HG03565 (cell line): ENCODE measurements around the gene CD7.
"Not testable (repeated sequence)": the region's sequence is repeated elsewhere in the genome, so short reads cannot be mapped to it uniquely, and the experiment has no call there.

Experiments used
- ATAC-seq: cut with Tn5 transposase; IDR thresholded peaks from one replicate; pipeline ENCODE4 v1.9.1; 2021; ENCODE audit warnings: mild to moderate bottlenecking, moderate library complexity; ENCODE audit not compliant: unreplicated experiment

Gene CD7

GRCh38 chr17:82347994-82348393 is 30.6 kb upstream of the CD7 start:
- not testable (repeated sequence) for ATAC-seq

DNA sequence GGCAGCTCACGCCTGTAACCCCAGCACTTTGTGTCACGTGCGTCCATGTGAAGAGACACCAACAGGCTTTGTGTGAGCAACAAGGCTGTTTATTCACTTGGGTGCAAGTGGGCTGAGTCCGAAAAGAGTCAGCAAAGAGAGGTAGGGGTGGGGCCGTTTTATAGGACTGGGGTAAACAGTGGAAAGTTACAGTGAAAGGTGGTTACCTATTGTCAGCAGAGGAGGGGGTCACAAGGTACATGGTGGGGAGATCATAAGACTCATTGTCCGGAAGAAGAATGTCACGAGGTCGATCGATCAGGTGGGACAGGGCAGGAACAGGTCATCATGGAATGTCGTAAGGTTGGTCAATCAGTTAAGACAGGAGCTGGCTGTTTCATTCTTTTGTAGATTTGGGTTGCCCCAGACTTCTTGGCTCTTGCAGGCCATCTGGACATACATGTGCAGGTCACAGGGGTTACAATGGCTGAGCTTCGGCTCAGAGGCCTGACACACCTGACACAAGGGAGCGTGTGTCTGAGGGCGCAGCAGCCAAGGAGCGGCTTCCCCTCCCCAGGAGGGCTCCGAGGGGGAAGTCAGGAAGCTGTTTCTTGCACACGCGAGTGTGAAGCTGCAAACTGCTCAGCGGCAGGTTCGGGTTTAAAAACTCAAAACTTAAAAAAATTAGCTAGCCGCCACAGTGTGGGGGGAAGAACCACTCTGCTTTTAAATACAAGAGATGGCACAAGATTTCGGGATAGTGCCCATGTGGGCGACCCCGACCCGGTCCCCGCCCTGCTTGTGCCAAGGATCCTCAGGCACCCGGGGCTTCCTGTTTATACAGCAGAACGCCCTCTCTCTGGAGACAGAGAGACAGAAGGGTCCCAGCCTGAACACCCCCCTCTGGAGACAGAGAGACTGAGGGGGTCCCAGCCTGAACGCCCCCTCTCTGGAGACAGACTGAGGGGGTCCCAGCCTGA is 29.2 kb upstream of the CD7 start:
- no peak for ATAC-seq

DNA sequence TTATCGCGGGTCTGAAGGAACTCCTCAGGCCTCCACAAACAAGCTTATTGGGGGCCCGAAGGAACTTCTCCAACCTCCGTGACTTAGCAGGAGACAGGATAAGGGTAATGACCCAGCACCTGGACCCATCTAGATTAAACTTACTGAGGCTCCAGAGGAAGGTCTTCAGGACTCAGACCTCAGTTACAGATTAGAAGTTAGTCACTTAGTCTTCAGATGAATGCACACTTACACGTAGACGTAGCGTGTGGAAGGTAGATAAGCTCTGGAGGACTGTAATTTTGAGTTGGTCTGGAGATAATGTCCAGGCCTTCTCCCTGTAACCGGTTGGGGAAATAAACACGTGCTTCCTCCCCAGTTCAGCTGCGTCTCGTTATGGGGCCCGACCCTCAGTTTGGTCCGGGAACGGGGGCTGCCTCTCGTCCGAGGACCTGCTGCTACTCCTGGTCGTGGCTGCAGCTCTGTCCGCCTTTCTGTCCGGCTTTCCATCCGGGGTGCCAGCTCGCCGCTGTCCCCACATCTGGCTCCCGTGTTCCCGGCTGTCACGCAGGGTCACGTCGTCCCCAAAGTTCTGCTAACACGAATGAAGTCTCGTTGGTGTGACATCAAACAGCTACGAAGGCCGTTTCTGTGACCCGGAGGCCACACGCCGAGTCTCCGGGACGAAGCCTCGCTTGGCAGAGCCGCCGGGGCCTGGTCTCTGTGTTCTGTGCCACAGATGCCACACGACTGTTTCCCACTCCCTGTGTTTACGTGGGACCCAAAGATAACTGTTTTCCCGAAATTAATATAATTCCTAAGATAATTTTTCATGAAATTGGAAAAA is 28.0 kb upstream of the CD7 start:
- no peak for ATAC-seq

- no peak for ATAC-seq
Observed at GRCh38 chr17:82344175-82344907, 26.9 kb upstream of the CD7 start.

GRCh38 chr17:82343560-82343959 is 26.2 kb upstream of the CD7 start:
- no peak for ATAC-seq

- no peak for ATAC-seq
Observed at GRCh38 chr17:82342361-82343079, 25.1 kb upstream of the CD7 start.

- no peak for ATAC-seq
Observed at GRCh38 chr17:82339634-82340580, 22.5 kb upstream of the CD7 start.

DNA sequence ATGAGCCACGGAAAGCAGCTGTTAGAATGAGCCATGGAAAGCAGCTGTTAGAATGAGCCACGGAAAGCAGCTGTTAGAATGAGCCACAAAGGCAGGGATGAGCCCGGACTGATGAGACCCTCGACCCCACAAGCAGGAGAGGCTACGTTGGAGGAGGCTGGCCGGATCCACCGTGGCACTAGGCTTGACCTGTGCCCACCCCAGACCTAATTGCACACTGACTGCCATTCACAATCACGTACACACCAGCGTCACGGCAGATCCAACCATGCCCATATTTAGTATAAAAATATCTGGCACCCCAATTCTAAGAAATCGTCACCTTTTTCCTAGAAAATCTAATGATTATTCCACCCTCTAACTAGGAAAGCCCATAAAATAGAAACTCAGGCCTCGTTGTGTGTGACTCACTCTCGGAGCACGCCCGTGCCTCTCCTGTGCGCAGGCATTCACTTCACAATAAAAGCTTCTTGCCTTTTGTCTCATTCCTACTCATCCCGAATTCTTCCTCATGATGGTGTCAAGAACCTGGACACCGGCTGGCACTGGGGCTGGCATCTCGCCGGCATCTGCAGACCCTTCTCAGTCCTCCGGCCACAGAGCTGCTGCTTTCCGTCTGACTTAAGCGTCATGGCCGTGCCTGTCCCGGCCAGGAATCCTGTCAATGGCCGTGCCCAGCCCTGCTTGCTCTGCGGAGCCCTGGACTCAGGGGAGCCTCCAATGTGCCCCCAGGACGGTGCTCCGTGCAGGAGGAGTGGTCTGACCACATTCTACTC is 21.6 kb upstream of the CD7 start:
- ATAC-seq, result no peak

- no peak for ATAC-seq
Observed at GRCh38 chr17:82334622-82335394, 17.4 kb upstream of the CD7 start.

DNA sequence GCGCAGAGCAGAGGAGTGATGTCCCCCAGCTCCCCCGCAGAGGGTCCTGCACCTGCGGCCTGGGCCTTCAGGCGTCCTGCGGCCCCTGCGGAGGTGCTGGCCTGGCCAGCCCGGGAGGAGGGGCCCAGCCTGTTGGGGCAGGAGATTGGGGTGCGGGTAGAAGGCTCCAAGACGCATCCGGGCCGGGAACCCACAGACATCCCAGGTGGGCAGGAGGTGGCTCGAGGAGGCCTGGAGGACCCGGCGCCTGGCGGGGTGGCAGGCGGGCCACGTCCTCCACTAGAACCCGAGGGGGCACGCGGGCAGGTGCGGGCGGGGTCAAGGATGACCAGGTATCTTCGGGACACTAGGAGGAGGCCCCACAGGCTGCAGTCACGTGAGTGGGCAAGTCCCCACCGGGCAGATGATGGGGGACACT is 16.8 kb upstream of the CD7 start:
- ATAC-seq, result no peak

DNA sequence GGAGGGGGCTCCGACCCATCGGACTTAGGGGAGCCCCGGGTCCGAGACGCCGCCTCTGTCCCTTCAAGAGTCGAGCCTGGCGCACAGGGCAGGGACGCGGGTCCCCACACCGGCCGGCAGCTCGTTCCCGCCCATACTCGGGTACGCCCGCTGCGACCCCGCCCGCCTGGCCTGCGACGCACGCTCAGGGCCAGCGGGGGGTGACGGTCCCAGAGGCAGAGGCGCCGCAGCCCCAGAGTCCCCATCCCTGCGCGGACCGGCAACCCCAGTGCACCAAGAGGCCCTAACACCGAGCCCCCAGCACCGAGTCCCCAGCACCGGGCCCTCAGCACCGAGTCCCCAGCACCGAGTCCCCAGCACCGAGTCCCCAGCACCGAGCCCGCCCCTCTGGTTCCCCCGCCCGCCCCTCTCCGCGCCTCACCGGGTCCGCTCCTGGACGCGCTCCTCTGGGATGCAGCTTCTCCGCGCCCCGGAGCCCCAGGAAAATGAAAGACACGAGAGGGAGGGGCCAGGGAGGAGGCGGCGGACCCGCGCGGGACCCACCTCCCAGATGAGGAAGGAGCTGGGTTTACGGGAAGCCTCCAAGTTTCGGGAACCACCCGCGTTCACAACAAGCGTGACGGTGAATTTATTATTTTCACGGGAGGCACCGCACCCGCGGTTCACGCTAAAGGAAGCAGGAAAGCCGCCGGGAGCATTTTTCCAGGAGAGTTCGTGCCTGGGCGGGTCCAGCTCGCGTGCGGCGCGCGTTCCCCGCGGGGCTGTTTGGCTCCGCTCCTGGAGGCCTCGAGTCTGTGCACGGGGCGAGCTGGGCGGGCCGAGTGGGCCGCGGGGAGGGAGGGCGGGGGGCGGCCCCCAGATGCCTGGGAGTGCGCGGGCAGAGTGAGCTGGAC is 16.1 kb upstream of the CD7 start, which contains the start of gene SECTM1:
Gene SECTM1, minus strand, starts transcription at position 488 of the 893 bp plus-strand sequence. CDS start 6,526 bp downstream, outside the sequence.
- no peak for ATAC-seq

GRCh38 chr17:82332669-82333278 is 15.4 kb upstream of the CD7 start:
- no peak for ATAC-seq

DNA sequence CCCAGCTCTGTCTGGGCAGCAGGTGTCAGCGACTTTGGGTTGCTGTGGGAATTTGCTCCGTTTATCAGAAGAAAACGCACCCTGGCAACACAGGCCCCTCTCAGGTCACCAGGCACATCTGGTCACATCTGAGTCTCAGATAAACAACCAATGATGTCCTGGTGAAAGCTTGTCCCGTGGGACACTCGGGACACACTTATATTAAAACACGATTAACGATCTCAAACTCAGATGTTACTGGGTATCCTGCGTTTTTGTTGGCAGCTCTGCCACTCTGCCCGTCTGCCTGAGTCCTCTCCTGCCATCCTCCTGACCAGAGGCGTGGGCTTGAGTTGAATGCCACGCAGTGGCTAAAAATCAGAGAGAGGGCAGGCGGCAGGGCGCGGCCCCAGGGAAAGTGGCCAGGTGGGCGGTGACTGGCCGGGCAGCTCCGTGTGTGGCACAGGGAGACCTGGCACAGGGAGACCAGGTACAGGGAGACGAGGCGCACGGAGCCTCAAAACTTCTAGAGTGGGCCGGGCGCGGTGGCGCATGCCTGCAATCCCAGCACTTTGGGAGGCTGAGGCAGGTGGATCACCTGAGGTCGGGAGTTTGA is 14.0 kb upstream of the CD7 start:
- ATAC-seq, result no peak

DNA sequence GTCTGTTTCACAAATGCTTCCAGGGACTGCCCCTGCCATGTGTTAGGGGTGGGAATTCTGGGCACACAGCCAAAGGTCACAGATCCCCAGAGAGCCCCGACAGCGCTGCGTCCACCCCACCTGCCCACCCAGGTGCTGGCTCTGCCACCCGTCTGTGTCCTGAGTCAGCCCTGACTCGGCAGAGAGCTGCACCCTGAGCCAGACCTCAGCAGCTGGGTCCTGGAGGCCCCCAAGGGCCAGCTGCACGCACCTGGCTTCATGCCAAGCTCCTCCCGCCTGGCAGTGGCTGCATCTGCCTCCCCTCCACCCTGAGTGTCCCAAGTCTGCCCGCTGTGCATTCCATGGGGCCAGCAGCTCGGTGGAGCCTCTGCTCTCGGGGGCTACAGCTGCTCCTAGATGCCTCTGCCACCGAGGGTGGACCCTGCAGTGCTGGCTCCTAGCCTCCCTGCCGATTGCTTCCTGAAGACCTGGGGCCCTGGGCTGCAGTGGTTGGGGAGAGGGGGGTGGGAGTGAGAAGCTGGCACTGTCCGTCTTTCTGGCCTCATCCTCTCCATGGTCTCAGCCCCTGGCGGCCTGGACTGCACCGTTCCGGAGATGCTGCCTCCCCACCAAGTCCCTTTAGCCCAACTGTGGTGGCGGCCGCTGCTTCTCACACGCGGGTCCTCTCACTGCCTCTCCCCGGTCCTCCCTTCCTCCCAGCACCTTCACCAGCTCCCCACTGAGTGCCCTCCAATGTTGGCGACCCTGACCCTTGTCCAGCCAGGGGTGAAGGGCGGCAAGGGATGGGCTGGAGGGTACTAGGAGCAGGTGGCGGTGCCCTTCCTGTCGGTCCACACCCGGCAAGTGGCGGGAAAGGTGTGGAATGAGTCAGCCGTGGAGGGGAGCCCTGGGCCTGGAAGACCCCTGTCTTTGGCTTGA is 13.2 kb upstream of the CD7 start:
- no peak for ATAC-seq
